SU-DHL-6 (cell line): ENCODE results near the gene ATP1A3.

ENCODE experiments used
- H2AFZ ChIP-seq: fragments of 200-600 bp; sonication (generic); 2 replicates; pipeline ENCODE4 v1.6.1; 2014; ENCODE audit warnings: low read depth, mild to moderate bottlenecking, moderate library complexity, mixed read lengths, antibody characterized with exemption, low read length; ENCODE audit not compliant: severe bottlenecking
- H3F3A ChIP-seq: fragments of 200-600 bp; shearing (Covaris generic); 2 replicates; pipeline ENCODE4 v1.6.0; 2016; ENCODE audit warnings: antibody characterized with exemption, mild to moderate bottlenecking; ENCODE audit not compliant: insufficient read depth
- H3K27ac ChIP-seq: fragments of 200-600 bp; sonication (generic); 2 replicates; pipeline ENCODE4 v1.5.1; 2016; ENCODE audit warnings: low read depth, mild to moderate bottlenecking, low read length, moderate library complexity, mixed read lengths
- H3K27me3 ChIP-seq: fragments of 200-600 bp; sonication (generic), shearing (Covaris generic); 2 replicates; pipeline ENCODE4 v1.6.0; 2014; ENCODE audit warnings: mild to moderate bottlenecking, low read length
- H3K36me3 ChIP-seq: fragments of 200-600 bp; sonication (generic); 2 replicates; pipeline ENCODE4 v1.6.1; 2014; ENCODE audit warnings: mild to moderate bottlenecking, low read length, mixed read lengths
- H3K4me2 ChIP-seq: fragments of 300-600, 200-600 bp; shearing (Covaris generic), sonication (generic); 2 replicates; pipeline ENCODE4 v1.6.0; 2014; ENCODE audit warnings: low read length, low read depth, mild to moderate bottlenecking; ENCODE audit not compliant: poor library complexity, severe bottlenecking
- H3K4me3 ChIP-seq: fragments of 200-600 bp; sonication (generic); 2 replicates; pipeline ENCODE4 v1.5.1; 2014; ENCODE audit warnings: antibody characterized with exemption, low read length, mild to moderate bottlenecking, mixed read lengths; ENCODE audit not compliant: insufficient read depth, poor library complexity, severe bottlenecking
- H3K79me2 ChIP-seq: fragments of 200-600 bp; sonication (generic); 2 replicates; pipeline ENCODE4 v1.6.1; 2014; ENCODE audit warnings: mild to moderate bottlenecking, low read length, moderate library complexity; ENCODE audit not compliant: insufficient read depth
- H3K9ac ChIP-seq: fragments of 200-600 bp; sonication (generic); 2 replicates; pipeline ENCODE4 v1.7.0; 2014; ENCODE audit warnings: mild to moderate bottlenecking, low read length
- H3K9me2 ChIP-seq: fragments of 200-600 bp; sonication (generic); replicated peaks from 2 replicates; pipeline ENCODE4 v1.6.1; 2014; ENCODE audit warnings: low read length; ENCODE audit not compliant: insufficient read depth
- H3K9me3 ChIP-seq: fragments of 200-600 bp; sonication (generic); 2 replicates; pipeline ENCODE4 v1.6.1; 2014; ENCODE audit warnings: low read length, mixed read lengths; ENCODE audit not compliant: insufficient read depth
- H4K20me1 ChIP-seq: fragments of 200-600 bp; sonication (generic); 2 replicates; pipeline ENCODE4 v1.6.1; 2014; ENCODE audit warnings: low read depth, mild to moderate bottlenecking, antibody characterized with exemption, low read length, moderate library complexity, mixed read lengths
- EZH2phosphoT487 ChIP-seq: fragments of 200-600 bp; sonication (generic), shearing (Covaris generic); conservative IDR thresholded peaks from 2 replicates; pipeline ENCODE4 v1.6.1; 2018; ENCODE audit warnings: mild to moderate bottlenecking, antibody characterized with exemption, low read length, moderate library complexity, mixed read lengths
- TF ChIP-seq, protein P1 (sequence below): fragments of 200-600 bp; sonication (generic); IDR thresholded peaks from one replicate; pipeline ENCODE4 v1.5.1; 2017; ENCODE audit warnings: antibody characterized with exemption, mild to moderate bottlenecking, low read length, moderate library complexity; ENCODE audit not compliant: insufficient read depth, poor library complexity, severe bottlenecking

ATP1A3 gene

DNA sequence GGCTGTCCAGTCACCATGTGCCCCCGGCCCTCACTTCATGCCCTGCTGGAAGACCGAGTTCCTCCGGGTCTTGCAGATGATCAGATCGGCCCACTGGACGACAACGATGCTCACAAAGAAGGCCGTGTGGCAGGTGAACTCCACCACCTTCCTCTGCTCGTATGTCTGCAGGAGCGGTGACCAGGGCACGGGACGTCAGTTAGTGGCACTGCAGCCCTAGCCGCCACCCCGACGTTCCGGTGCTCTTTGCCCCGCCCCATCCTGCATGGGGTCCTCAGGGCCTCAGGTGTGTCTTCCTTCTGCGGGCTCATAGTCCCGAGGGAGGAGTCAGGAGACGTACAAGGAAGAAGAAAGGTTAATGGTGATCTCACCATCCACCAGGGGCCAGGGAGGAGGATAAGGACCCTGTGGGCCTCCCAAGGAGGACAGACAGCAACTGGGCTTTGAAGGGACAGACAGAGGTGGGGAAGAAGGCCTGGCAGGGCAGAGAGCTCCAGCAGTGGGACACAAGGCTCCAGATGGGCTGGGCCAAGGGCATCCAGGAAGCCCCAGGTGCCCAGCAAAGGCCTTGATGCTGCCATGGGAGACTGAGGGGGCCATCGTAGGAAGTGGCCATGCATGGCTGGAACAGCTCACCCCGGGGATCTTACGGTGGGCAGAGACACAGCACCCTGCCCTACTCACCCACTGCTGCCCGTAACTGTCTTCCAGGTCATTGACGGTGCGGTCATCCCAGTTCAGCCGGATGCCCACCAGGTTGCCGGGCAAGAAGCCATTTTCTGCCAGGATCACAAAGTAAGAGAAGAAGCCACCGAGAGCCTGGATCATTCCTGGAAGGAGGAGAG is 25.1 kb downstream of the ATP1A3 start:
- Histone ChIP-seq H3F3A (no peaks in the 10 kb centered on the region), H3K9ac (no peak overlapping the region), H2AFZ (no peak overlapping the region), H3K9me3 (no peaks in the 10 kb centered on the region), H3K27ac (no peak overlapping the region), H4K20me1 (no peaks in the 10 kb centered on the region), H3K36me3 (no peaks in the 10 kb centered on the region), H3K79me2 (no peaks in the 10 kb centered on the region), H3K9me2 (no peaks in the 10 kb centered on the region), H3K27me3 (no peaks in the 10 kb centered on the region), H3K4me2 (no peak overlapping the region), H3K4me3 (no peak overlapping the region)
- TF ChIP-seq, protein P1, sequence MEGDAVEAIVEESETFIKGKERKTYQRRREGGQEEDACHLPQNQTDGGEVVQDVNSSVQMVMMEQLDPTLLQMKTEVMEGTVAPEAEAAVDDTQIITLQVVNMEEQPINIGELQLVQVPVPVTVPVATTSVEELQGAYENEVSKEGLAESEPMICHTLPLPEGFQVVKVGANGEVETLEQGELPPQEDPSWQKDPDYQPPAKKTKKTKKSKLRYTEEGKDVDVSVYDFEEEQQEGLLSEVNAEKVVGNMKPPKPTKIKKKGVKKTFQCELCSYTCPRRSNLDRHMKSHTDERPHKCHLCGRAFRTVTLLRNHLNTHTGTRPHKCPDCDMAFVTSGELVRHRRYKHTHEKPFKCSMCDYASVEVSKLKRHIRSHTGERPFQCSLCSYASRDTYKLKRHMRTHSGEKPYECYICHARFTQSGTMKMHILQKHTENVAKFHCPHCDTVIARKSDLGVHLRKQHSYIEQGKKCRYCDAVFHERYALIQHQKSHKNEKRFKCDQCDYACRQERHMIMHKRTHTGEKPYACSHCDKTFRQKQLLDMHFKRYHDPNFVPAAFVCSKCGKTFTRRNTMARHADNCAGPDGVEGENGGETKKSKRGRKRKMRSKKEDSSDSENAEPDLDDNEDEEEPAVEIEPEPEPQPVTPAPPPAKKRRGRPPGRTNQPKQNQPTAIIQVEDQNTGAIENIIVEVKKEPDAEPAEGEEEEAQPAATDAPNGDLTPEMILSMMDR: no peak
- no peak for TF ChIP-seq EZH2phosphoT487

DNA sequence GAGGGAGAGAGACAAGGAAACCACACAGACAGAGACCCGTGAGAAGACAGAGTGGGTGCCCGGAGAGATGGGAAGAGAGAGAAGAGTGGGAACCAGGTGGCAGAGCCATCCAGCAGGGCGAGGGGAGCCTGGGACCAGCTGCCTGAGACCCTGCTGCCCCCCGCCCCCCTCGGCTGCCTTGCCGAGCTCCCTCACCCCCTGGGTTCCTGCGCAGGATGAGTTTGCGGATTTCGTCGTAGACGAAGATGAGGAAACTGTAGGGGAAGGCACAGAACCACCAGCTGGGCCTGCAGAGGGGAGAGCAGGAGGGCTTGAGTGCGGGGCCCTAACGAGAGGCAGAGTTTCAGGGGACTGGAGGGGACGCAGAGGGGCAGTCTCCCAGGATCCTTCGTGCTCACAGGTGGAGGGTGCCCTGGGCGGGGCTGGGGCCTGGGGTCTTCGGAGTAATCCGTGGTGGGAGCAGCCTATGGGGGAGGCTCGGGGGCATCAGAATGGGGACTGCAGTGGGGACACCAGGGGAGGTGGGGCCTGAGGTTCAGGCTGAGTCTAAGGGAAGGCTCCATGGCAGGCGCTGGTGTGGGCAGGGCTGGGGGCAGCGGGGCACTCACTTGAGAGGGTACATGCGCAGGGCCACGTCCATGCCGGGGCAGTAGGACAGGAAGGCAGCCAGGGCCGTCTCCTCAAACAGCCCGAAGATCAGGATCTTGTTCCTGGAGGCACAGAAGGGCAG is 26.8 kb downstream of the ATP1A3 start:
- Histone ChIP-seq H3K4me2 (no peak overlapping the region), H3K9me2 (no peaks in the 10 kb centered on the region), H3K79me2 (no peaks in the 10 kb centered on the region), H2AFZ (no peak overlapping the region), H3K27me3 (no peaks in the 10 kb centered on the region), H3K27ac (no peak overlapping the region), H3K4me3 (no peak overlapping the region), H4K20me1 (no peaks in the 10 kb centered on the region), H3F3A (no peaks in the 10 kb centered on the region), H3K9ac (no peak overlapping the region), H3K36me3 (no peaks in the 10 kb centered on the region), H3K9me3 (no peaks in the 10 kb centered on the region)
- no peak for TF ChIP-seq EZH2phosphoT487
- TF ChIP-seq, protein P1: no peak

DNA sequence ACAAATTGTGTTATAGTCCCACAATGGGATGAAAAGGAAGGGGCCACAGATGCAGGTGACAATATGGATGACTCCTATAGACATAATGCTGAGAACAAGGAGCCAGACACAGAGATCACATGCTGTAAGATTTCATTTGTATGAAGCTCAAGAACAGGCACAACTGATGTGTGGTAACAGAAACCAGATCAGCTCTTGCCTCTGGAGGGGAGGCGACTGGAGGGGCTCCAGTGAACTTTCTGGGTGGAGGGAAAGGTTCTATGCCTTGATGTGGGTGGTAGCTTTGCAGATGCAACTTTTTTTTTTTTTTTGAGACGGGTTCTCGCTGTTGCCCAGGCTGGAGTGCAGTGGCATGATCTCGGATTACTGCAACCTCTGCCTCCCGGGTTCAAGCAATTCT is 28.9 kb downstream of the ATP1A3 start:
- no peak overlapping the region for H2AFZ ChIP-seq
- H3F3A ChIP-seq: no peaks in the 10 kb centered on the region
- no peaks in the 10 kb centered on the region for H3K9me3 ChIP-seq
- no peaks in the 10 kb centered on the region for H3K27me3 ChIP-seq
- no peak overlapping the region for H3K4me3 ChIP-seq
- H3K27ac ChIP-seq: no peak overlapping the region
- no peak overlapping the region for H3K4me2 ChIP-seq
- H4K20me1 ChIP-seq: no peaks in the 10 kb centered on the region
- no peaks in the 10 kb centered on the region for H3K79me2 ChIP-seq
- no peaks in the 10 kb centered on the region for H3K36me3 ChIP-seq
- H3K9me2 ChIP-seq: no peaks in the 10 kb centered on the region
- H3K9ac ChIP-seq: no peak overlapping the region
- TF ChIP-seq EZH2phosphoT487: no peak
- TF ChIP-seq, protein P1: no peak
